GM19463 (cell line): ENCODE results near the gene SHISAL2B.
"Not testable (repeated sequence)": the region's sequence is repeated elsewhere in the genome, so short reads cannot be mapped to it uniquely, and the experiment has no call there.

Source experiments
- ATAC-seq: cut with Tn5 transposase; IDR thresholded peaks from one replicate; pipeline ENCODE4 v1.9.1; 2021; ENCODE audit warnings: mild to moderate bottlenecking, moderate library complexity; ENCODE audit not compliant: unreplicated experiment

The SHISAL2B gene

DNA sequence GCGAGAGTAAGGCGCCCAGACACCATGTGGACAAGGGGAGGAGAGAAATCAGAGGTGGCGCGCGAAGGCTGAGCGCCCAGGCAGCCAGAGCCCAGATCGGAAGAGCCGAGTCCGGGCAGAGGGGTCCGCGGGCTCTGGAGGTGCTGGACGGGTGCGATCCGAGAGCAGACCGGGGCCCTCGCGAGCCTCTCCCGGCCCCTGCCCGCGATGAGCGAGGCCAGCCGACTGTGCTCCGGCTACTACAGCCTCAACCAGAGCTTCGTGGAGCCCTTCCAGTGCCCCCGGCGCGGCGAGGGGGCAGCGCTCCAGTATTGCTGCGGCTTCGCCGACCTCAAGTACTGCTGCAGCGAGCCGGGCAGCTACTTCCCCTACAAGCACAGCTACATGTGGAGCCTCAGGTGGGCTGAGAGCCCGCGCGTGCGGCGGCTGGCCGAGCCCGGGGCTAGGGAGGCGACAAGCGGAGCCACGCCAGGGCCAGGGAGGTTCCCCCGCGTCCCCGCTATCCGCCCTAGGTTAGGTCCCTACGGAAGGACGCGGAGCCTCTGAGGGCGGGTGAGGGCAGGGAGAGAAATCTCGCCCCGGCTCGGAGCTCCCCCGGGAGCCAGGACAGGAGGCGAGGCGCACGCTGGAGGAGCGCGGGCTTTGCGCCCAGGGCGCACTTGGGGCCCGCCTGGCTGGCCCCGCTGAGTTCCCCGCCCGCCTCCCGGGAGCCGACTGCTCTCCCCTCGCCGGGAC is at the start of gene SHISAL2B:
TSS of gene SHISAL2B (plus strand) at position 87 of the 735 bp plus-strand sequence. CDS start at position 208, 121 bp downstream.
- ATAC-seq = no peak

DNA sequence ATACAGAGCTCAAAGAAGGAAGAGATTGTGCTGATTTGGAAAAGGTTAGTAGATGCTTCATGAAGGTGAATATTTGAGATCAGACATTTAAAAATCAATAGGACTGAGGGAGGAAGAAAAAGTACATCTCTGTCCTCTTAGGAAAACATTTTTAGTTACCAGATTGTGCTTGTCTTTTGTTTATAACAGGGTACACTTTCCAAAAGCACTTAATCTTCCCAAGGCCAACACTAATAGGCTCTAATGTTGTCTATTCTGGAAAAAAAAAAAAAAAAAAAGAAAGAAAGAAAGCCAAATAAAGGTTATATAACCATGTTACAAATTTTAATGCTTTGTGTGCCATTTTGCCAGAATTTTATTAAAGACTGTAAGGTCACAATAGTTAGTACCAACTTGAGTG is 45.5 kb upstream of the SHISAL2B start:
- no peak for ATAC-seq

DNA sequence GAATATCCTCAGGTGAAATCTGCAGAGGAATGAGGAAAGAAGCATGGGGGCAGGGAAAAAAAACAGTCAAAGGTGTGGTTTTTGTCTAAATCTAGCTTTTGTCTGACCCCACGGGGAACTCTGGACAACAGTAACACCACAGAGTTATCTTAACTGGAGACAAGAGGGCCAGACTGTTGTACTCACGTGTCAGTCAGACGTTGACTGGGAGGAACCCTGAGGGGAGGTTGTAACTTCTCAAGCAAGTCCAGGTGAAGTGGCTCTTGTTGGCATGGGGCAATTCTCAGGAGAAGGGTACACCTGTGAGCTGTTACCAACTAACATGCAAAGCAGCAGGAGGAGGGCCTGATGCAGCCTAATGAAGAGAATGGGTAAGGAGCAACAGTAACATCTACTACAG is 44.1 kb upstream of the SHISAL2B start:
- ATAC-seq = no peak

DNA sequence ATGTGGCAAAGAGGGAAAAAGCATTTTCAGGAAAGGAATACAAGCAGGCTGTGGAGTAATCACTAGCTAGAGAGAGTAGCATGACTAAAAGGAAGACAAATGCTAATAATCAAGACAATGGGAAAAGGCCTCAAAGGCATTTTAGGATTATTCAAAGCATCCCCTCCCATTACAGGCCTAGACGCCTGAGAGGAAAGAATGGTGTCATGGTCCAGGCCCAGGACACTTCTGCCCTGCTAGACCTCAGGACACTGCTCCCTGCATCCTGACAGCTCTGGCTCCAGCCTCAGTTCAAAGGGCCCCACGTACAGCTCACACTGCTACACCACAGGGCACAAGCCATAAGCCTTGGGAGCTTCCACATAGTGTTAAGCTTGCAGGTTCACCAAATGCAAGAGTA is 40.8 kb upstream of the SHISAL2B start:
- no peak for ATAC-seq

DNA sequence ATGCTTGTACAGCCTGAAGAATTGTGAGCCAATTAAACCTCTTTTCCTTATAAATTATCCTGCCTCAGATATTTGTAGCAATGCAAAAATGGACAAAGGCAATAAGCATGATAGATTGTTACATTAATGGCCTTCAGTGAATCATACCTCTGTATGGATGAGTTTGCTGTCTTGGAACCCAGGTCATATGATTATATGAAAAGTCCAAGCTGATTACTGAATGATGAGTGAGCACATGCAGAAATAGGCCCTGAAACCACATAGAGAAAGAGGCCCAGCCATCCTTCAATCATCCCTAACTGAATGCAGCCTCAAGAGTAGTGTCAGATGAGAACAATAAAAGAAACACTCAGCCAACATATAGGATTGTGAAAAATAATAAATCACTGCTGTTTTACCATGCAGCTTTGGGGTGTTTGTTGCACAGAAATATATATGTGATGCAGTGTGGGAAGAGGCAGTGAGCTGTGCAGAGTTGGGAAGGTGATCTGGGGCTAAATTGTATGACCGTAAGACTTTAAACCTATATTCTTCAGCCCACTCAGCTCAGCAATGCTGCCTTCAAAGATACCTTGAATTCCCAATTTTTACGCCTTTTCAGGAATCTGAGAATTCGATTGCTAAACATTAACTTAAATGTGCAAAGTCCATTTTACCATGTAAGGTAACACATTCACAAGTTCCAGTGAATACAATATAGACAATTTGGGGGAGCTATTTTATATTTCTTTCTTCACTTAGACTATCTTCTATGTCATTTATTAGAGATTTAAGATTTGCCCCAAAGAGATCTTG is 36.3 kb upstream of the SHISAL2B start:
- no peak for ATAC-seq

DNA sequence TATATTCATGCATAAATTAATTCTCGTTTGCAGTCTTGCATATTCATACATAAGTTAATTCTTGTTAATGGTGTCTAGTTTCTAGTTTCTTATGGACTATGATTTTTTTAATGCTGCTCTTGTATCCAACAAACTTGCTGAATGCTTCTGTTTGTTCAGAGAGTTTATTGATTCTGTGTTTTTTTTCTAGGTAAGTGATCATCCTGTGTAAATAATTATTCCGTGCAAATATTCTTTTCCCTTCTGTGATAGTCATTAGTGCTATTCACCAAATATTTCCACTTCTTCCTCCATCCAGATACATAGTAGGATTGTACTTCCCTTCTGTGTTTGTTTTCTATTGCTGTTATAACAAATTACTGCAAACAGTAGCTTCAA is 35.8 kb upstream of the SHISAL2B start:
- no peak for ATAC-seq

DNA sequence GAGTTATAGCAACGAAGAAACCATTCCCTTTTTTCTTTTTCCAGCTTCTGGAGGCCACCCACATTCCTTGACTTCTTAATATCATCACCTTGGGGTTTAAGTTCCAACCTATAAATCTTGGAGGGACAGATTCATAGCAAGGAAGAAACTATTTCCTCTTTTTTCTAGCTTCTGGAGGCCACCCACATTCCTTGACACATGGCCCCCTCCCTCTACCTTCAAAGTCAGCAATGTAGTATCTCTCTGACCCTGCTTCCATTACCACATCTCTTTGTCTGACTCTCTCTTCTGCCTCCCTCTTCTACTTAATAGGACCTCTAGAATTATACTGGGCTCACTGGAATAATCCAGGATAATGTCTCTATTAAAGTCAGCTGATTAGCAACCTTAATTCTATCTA is 34.7 kb upstream of the SHISAL2B start:
- ATAC-seq = no peak

DNA sequence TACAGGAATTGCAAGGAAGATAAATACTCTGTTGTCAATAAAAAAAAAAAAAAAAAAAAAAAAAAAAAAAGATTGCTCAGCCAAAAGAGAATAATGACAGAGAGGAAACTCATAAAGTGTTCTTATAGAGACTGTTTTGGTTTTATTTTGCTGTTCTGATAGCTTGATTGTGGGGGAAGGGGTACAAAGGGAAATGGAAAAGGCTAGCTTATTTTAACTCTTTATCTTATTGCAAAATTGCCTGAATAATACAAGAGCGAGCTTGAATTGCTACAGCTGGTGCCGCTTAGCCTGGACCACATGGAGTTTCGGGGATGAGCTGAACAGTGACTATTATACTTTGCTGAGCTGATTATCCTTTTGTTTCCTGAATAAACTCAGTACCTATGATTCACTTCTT is 31.0 kb upstream of the SHISAL2B start:
- ATAC-seq = no peak

DNA sequence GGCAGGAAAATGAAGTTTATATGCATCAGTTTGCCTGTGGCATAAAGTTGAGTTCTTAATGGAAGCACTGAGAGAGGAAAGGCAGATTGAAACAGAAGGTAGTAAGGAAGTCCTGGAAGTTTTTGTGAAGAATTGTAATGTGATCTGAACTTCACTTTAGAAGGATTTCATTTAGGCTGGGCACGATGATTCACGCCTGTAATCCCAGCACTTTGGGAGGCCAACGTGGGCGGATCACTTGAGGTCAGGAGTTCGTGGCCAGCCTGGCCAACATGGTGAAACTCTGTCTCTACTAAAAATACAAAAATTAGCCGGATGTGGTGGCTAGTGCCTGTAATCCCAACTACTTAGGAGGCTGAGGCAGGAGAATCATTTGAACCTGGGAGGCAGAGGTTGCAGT is 27.1 kb upstream of the SHISAL2B start:
- ATAC-seq = not testable (repeated sequence)

DNA sequence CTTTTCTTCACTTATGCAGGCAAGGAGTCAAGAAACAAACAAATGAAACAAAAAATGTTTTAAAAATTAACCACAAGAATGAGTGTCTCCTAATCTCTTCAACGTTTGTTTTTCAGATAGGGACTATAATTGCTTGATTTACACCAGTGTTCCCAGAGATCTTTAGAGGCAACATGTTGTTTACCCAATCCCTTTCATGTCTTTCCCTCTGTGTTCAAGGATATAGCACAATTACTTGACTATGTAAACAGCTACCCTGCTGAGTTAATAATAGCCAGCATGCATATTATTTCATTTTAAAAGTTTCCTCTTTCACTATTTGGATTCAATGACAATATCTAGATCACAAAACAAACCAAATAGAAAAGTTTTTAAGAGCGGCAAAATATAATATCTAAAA is 25.1 kb upstream of the SHISAL2B start:
- no peak for ATAC-seq

DNA sequence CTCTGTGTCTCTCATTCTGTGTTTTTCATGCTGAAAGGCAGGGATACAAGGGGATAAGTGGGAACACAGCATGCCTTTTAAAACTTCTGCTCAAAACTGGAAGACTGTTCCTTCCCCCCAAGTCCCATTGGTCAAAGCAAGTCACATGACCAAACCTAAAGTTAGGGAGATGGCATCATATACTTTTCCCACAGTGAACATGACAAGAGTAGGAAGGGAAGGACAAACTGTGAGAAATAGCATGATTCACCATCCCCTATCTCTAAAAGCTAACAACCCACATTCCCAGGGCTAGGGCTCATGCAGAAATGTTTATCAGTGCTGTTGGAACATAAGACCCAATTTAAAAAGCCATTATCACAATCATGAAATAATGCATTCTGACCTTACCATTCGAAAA is 24.2 kb upstream of the SHISAL2B start:
- no peak for ATAC-seq

DNA sequence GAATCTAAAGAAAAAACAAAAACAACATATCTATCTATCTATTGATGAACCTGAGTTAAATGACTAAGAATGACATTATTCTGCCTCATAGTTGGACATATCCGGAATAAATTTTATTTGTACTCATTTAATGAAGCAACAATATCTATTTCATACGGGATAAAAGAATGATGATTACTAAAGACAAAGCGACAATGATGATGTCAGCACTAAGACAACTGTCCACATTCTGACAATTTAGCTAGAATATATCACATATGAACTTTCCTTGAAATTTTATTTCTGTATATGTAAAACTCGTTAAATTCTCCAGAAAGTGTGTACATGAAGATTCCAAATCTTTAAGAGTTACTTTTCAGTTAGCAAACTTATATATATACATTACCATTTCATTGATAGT is 23.2 kb upstream of the SHISAL2B start:
- ATAC-seq = no peak

DNA sequence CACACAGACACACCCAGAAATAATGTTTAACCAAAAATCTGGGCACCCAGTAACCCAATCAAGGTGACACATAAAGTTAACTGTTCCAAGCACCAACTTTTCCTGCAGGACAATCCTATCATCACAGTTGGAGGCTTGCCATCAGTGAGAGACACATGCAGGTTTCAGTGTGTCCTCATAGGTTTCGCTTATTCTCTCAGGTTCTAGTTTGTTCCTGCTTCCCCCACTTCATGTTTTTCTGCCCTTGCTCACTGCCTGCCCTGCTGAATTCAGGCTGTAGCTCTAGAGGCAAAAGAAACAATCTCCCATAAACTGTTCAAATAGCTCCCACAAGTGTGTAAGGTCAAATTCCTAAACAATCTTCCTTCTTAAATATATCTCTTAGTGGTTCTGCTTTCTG is 20.0 kb upstream of the SHISAL2B start:
- ATAC-seq = no peak

DNA sequence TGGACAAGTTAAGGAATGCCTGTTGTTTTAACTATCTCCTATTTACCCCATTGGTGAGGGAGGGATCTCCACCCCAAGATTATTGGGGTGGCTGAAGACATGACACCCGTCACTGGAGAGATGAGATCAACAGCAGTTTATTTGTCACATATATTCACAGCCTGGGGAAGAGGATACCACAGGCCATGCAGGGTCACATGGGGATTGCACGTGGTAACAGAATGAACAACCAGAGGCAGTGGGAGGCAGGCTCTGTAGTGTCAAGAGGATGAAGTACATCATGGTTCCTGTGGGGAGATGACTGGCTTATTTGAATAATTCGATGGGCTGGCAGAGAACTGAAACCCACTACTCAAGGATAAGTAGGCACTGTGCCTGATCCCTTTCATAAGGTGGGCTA is 18.6 kb upstream of the SHISAL2B start:
- ATAC-seq = no peak

DNA sequence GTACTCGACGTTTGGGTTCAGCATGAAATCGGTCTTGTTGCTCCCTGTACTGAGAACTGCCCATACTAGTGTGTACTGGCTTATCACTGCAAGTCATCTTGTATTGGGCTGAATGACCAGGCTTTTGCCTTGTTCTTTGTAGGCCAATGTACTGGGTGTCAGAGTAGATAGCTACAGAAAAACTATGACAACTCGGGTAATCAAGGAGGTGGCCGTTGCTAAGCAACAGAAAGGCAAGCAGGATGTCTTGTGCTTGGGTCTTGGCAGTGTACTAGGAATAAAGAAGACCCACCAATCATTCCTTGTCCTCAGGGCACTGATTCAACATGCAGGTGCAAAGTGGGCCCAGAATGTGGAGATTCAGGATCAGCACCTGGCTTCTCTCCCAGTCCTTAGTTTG is 11.9 kb upstream of the SHISAL2B start:
- ATAC-seq = no peak

DNA sequence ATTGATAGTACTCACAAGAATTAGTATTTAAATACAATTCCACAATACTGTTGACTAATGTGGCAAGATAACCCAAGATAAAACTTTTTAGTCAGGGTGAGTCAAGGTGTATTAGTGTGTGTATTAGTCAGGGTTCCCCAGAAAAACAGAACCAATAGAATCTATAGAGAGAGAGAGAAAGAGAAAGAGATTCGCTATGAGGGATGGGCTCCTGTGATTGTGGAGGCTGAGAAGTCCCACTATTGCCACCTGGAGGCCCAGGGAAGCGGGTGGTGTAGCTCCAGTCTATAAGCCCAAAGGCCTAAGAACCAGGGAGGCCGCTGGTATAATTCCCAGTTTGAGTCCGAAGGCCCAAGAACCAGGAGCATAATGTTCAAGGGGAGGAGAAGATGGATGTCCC is 10.0 kb upstream of the SHISAL2B start:
- no peak for ATAC-seq

DNA sequence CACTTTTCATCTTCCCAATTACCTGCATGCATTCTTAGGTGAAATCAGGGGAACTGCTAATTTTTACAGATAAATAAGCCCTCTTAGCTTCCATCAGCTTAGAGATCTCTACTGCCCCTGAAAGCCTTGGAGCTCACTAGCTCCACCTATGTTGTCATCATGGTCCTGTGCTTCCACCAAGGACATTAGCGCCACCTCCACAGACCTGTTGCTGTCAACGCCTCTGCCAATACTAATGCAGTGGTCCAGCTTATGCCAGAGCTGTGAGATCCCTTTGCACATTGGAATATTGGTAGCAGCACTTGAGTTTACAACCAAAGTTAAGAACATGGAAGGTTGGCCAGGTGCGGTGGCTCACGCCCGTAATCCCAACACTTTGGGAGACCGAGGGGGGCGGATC is 7.7 kb upstream of the SHISAL2B start:
- ATAC-seq = no peak

DNA sequence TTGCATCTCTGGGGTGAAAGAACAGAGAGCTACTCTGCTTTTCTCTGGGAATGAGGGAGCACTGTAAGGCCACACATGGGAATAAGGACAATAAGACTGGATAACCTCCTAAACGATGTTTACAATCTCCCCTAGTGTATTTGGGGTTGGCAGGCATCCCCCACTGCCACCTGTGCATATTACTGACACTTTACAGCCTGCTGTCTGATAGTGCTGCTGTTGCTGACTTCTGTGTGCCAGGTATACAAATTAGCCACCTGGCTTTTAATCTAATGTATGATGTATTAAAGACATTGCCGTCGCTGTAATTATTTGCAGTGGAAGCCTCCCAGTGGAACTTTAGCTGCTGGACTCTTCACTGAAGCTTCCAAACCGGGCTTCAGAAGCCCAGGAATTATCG is 4.4 kb upstream of the SHISAL2B start:
- no peak for ATAC-seq

DNA sequence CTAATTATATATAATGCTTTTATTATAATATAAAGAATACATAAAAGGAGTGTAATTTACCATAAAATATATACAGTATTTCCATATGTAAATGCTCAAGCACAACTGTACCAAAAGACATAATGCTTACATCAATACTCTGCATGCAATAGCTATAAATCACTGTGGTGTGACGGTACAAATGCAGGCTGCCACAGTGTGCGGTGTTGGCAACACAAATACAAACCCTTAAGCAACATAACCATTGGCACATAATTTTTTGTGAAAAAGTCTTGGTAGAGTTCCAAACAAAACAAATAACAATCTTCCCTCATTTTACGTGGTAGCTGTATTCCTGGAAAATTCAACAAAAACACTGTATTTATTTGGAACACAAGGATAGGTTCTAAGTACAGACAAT is 1.9 kb upstream of the SHISAL2B start:
- ATAC-seq = no peak

DNA sequence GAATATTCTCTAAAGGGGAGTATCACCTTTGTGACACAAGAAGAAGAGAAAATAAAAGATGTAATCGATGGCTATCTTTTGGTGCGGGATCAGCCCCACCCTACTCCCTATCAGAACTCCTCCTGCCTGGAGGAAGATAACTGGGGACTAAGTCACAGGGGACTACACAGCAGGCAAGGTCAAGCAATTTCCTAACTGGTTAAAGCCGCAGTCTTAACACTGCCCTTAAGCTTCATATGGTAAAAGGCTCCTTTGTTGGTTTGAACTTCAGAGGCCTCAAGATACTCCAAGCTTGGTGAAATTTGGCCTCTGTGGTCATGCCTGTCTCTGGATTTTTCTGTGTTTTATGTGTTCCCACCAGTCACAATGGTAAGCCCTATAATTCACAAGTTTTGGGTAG is 1.3 kb upstream of the SHISAL2B start:
- ATAC-seq = no peak

DNA sequence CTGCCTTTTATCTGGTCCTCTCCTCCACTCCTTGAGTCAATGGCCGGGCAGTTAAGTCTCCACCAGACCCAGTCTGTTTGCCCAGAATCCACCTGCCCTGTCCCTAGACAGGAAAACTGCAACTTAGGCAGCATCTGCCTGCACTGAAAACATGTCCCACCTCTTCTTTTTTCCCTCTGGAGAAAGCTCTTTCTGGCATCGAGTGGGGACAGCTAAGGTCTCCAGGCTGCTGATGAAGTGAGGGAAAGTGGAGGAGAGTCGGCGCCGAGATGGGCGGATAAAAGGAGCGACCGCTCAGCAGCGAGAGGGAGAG is 243 bp upstream of the SHISAL2B start:
- no peak for ATAC-seq

DNA sequence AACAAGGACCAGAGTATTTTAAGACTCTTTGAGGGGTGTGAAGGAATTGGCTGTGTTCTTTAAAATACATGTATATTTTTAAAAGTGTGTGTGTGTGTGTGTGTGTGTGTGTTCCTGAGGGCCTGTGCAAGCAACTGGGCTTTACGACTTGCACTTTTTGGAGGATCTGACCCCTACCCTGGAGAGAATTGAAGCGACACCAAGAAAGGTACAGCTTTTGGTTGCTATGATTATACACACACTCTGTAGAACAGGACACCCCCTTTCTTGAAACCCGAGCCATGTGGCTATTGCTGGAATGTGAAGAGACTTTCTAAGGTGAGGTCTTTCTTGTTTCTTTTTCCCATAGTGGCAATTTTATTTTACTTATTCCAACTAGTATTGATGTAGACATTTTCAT is 988 bp downstream of the SHISAL2B start:
- ATAC-seq = no peak

DNA sequence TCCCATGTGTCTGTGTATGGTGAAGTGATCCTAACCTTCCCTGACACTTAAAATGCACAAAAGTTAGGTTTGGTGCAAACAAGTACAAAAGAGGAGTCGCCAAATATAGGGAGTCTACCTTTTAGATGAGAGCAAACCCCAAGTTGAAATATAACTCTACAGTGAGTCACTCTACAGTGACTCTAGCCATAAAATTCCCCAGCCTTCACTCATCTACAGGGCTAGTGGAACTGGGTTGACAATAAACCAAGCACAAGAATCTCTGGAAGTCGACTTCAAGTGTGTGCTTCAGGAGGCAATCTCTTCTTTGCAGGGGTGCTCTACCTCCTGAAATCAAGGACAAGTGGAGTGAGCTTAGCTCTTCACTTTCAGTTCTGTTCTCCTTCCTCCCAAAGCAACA is 3.3 kb downstream of the SHISAL2B start:
- ATAC-seq = no peak
